ENCODE data around the gene COL6A2. TPM values are rescaled to one million over a fixed set of nuclear protein-coding genes. Genes with fewer than 3 reads are reported as not detected.
A peak's percentile ranks its signal among the peaks of the same experiment; 100 is the strongest.

COL6A2 gene
- total and polyA plus RNA-seq, 2 of the 13 experiments (the other 11 are each of a cell fraction or from before 2014, with no cell fraction given): 0.07 to 0.41 TPM

DNA sequence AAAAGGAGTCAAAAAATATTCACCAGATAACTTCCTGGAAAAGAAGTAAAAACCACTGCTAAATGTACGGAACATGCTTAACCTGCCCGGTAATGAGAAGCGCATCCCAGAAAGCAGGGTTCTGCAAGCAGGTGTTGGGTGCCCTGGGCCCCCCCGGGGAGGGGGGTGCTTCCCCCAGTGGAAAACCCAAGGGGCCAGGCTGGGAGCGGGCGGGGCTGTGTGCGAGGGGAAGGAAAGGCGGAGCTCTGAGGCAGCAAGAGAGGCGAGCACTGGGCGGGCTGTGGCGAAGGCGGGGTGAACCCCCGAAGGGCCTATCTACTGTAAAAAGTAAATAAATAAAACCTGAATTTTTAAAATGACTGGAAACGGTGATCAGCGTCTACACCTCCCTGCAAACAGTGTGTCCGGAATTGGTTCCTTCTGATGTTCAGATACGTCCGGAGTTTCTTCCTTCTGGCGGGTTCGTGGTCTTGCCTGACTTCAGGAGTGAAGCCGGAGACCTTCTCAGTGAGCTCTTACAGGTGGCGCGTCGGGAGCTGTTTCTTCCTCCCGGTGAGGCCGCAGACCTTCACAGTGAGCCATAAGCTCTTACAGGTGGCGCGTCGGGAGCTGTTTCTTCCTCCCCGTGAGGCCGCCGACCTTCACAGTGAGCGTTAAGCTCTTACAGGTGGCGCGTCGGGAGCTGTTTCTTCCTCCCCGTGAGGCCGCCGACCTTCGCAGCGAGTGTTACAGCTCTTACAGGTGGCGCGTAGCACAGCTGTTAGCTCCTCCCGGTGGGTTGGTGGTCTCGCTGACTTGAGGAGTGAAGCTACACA, 44.1 kb downstream of the COL6A2 start (continued):
- TF ChIP-seq, protein P1, sequence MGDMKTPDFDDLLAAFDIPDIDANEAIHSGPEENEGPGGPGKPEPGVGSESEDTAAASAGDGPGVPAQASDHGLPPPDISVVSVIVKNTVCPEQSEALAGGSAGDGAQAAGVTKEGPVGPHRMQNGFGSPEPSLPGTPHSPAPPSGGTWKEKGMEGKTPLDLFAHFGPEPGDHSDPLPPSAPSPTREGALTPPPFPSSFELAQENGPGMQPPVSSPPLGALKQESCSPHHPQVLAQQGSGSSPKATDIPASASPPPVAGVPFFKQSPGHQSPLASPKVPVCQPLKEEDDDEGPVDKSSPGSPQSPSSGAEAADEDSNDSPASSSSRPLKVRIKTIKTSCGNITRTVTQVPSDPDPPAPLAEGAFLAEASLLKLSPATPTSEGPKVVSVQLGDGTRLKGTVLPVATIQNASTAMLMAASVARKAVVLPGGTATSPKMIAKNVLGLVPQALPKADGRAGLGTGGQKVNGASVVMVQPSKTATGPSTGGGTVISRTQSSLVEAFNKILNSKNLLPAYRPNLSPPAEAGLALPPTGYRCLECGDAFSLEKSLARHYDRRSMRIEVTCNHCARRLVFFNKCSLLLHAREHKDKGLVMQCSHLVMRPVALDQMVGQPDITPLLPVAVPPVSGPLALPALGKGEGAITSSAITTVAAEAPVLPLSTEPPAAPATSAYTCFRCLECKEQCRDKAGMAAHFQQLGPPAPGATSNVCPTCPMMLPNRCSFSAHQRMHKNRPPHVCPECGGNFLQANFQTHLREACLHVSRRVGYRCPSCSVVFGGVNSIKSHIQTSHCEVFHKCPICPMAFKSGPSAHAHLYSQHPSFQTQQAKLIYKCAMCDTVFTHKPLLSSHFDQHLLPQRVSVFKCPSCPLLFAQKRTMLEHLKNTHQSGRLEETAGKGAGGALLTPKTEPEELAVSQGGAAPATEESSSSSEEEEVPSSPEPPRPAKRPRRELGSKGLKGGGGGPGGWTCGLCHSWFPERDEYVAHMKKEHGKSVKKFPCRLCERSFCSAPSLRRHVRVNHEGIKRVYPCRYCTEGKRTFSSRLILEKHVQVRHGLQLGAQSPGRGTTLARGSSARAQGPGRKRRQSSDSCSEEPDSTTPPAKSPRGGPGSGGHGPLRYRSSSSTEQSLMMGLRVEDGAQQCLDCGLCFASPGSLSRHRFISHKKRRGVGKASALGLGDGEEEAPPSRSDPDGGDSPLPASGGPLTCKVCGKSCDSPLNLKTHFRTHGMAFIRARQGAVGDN (CRISPR knock-in tag; IDR thresholded peaks at IDR 0.05): peak; percentile 19; the same call in 1 of the 2 replicates

DNA sequence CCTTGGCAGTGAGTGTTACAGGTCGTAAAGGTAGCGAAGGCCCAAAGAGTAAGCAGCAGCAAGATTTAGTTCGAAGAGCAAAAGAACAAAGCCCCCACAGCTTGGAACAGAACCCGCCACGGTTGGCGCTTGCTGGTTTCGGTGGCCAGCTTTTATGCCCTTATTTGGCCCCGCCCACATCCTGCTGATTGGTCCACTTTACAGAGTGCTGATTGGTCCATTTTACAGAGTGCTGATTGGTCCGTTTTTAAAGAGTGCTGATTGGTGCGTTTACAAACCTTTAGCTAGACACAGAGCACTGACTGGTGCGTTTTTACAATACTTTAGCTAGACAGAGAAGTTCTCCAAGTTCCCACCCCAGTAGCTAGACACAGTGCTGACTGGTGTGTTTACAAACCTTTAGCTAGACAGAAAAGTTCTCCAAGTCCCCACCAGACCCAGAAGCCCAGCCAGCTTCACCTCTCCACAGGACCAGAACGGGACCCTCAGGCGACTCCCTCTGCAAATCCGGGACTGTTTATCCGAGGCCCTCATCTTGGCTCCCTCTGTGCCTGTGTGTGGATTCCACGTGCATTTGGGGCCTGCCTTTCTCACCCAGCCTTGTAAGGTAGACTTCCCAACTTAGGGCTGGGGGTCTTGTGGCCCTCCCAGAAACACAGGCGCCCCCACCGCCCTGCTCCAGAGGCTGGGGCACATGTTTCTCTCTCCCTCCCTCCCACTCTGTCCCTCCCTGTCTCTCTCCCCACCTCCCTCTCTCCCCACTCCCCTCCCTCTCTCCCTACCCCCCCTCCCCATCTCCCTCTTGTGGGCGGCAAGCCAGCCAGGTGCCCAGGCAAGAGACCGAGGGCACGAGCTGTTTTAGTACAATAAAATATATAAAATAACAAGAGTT, 44.9 kb downstream of the COL6A2 start:
- in situ Hi-C loops (cut with HindIII; ENCODE audit: extremely low pct_ligation_motif_present, low pct_unique_long_range_greater_than_20kb): no loop called here
- no peaks in the 10 kb centered on the region for H3K79me2 ChIP-seq (ENCODE audit: insufficient read depth, low read length)
- ChIA-PET CTCF (ENCODE audit: low intra/inter-chr PET ratio, low total read pairs) (no interaction called here), POLR2A (interaction anchor here (0.8 to 2.7 kb wide), 5 partner anchors 10 to 234 kb away, joined by 3 to 13 read pairs (median 7); partner anchors contain the start of gene FTCD)
- no peaks in the 10 kb centered on the region for H3K9me3 ChIP-seq (ENCODE audit: low read length)
- H3K4me3 ChIP-seq (replicated peaks in 1 of 3; ENCODE audit: insufficient read depth in 1 of 3, low read depth in 2 of 3, low read length in 3 of 3): no peak overlapping the region
- peaks cover 13% of the 10 kb centered on the region; the same call in 1 of the 2 replicates for H4K20me1 ChIP-seq (ENCODE audit: insufficient read depth, low read length)
- intact Hi-C loops (cut with micrococcal nuclease; ENCODE audit: unreplicated experiment): no loop called here
- peaks cover 15% of the 10 kb centered on the region for H3K4me1 ChIP-seq (ENCODE audit: insufficient read depth, low read length)
- H3K27ac ChIP-seq (ENCODE audit: extremely low read length, insufficient read depth, low read length): no peak overlapping the region
- ATAC-seq (no peak), DNase-seq (ENCODE audit: low spot score) (no peak), FAIRE-seq (no peak)
- H2AFZ ChIP-seq (ENCODE audit: low read length): no peak overlapping the region
- peaks cover 14 to 31% of the 10 kb centered on the region in 2 experiments; a peak in 4 of 5 replicates for H3K36me3 ChIP-seq (replicated peaks in 1 of 2; ENCODE audit: control insufficient read depth in 1 of 2, insufficient read depth in 2 of 2, low read length in 2 of 2)
- WGBS (ENCODE audit: low lambda C conversion rate): 96% methylated on average over 20 of the region's 21 CpGs
- BruUV-seq (replicated peaks): no TSS peak
- no peak overlapping the region for H3K4me2 ChIP-seq (ENCODE audit: low read depth, low read length)
- H3K9ac ChIP-seq (ENCODE audit: insufficient read depth, low read depth, low read length): no peak overlapping the region
- H3K27me3 ChIP-seq (ENCODE audit: control insufficient read depth in 1 of 2, insufficient read depth in 2 of 2, low read length in 2 of 2): no peaks in the 10 kb centered on the region
- TF ChIP-seq NFYC (CRISPR knock-in tag; IDR thresholded peaks at IDR 0.05) (peak; percentile 68), MAFF (IDR thresholded peaks at IDR 0.05; ENCODE audit: low read depth, low read length) (peak; percentile 46), ZNF772 (CRISPR knock-in tag; IDR thresholded peaks at IDR 0.05) (no peak), MAFK (conservative IDR thresholded peaks at IDR 0.05 in 1 of 2, IDR thresholded peaks at IDR 0.05 in 1 of 2; ENCODE audit: low read length in 2 of 2) (peak; percentile 13 to 49; a peak in 3 of 4 replicates), RARA (CRISPR knock-in tag; IDR thresholded peaks at IDR 0.05) (no peak), ZMYM4 (CRISPR knock-in tag; IDR thresholded peaks at IDR 0.05) (peak; percentile 71), POLR2G (IDR thresholded peaks at IDR 0.05; ENCODE audit: low read depth, low read length) (0 out of 2 replicates have a peak, but pooled peaks have one; percentile 31), PCBP1 (IDR thresholded peaks at IDR 0.05; ENCODE audit: borderline replicate concordance, low read depth, low read length) (0 out of 2 replicates have a peak, but pooled peaks have one; percentile 33), POLR2A (IDR thresholded peaks at IDR 0.05; ENCODE audit: insufficient read depth in 1 of 2, low read depth in 2 of 2, low read length in 2 of 2) (peak; percentile 22 to 33; a peak in 1 of 4 replicates), ZNF629 (CRISPR knock-in tag; conservative IDR thresholded peaks at IDR 0.05) (no peak), ATF7-NPFF (CRISPR knock-in tag; IDR thresholded peaks at IDR 0.05; ENCODE audit: low read depth) (no peak), ZNF660 (CRISPR knock-in tag; IDR thresholded peaks at IDR 0.05; ENCODE audit: borderline replicate concordance, low read depth) (no peak), ZNF101 (CRISPR knock-in tag; IDR thresholded peaks at IDR 0.05; ENCODE audit: borderline replicate concordance, low read depth) (no peak), TCF12 (IDR thresholded peaks at IDR 0.05) (no peak), TCF12 (CRISPR knock-in tag; IDR thresholded peaks at IDR 0.05) (no peak)
- TF ChIP-seq, protein P2, sequence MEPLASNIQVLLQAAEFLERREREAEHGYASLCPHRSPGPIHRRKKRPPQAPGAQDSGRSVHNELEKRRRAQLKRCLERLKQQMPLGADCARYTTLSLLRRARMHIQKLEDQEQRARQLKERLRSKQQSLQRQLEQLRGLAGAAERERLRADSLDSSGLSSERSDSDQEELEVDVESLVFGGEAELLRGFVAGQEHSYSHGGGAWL (CRISPR knock-in tag; IDR thresholded peaks at IDR 0.05): no peak
